Hematopoietic multipotent progenitor cell (in vitro differentiated cells): ENCODE data around the gene WDR62. TPM values are rescaled to one million over a fixed set of nuclear protein-coding genes. Genes with fewer than 3 reads are reported as not detected.
A peak's percentile ranks its signal among the peaks of the same experiment; 100 is the strongest.

Experiments used
- DNase-seq, 3 donors: peaks; one replicate each; pipeline ENCODE4 v3.0.0-alpha.2; 2011 to 2015; ENCODE audit warnings: low read depth in 2 of 3, low spot score in 2 of 3
- total RNA-seq: library from RNA; depleted of rRNA; stranded (reverse); fragments of >200 nt; gene quantifications from one replicate; pipeline ENCODE4 v1.2.3, GENCODE V29; 2012

WDR62 gene
- 5.9 TPM for total RNA-seq

DNA sequence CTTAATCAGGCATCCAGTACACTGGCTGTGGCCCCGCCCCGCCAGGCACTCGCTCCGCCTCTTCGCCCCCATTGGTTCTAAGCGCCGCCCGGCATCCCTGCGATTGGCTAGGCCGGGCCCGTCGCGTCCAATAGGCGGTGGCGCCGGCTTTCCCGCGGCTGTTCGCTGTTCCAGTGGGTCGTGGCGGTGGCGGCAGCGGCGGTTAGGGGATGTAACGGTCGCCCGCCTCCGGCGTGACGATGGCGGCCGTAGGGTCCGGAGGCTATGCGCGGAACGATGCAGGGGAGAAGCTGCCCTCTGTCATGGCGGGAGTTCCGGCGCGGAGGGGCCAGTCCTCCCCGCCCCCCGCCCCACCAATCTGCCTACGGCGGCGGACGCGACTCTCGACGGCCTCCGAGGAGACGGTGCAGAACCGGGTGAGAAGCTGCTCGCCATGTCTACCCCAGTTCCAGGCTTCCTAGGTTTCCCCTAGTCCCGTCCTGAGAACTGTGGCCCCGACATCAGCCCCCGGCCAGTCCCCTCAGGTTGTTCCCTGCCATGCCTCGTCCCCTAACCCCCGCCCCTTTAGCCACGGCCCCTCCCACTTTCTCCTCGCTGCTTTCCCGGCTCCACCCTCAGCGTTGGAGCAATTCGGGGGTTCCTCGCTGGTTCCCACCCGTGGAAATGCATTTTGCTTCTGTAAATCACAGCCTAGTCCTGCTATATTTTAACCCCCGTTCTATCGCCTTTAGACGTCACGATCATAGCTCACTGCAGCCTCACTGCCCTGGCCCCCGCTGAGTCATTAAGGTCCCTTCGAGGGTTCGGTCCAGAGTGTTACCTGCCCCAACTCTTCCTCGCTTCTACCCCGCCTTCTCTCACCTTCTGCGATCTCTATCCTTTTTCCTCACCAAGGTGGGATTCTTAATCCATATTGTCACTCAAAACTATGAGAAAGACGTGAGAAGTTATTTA lies at the start of gene WDR62:
Gene WDR62, plus strand, starts transcription at position 165 of the 954 bp plus-strand sequence. Its CDS starts 75 bp downstream, at position 240.
- DNase-seq, result peak in 2 of 3 donors; percentile 26 to 96

DNA sequence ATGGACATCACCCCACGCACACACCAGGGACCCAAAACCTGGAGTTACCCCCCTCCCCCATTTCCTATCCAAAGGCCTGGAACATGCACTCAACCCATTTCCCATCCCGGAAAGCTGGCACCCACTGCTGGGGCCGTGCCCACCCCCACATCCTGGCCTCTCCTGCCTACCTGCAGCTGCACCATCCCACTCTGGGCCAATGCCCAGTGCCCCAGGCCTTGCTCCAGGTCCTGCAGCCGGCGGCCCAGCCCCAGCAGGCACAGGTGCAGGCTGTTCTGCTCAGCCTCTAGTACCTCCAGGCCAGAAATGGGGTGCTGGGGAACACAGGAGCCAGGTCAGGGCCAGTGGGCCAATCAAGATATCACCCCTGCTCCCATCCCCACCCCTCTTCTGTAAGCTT lies 47.7 kb upstream of the WDR62 start:
- DNase-seq, result no peak

DNA sequence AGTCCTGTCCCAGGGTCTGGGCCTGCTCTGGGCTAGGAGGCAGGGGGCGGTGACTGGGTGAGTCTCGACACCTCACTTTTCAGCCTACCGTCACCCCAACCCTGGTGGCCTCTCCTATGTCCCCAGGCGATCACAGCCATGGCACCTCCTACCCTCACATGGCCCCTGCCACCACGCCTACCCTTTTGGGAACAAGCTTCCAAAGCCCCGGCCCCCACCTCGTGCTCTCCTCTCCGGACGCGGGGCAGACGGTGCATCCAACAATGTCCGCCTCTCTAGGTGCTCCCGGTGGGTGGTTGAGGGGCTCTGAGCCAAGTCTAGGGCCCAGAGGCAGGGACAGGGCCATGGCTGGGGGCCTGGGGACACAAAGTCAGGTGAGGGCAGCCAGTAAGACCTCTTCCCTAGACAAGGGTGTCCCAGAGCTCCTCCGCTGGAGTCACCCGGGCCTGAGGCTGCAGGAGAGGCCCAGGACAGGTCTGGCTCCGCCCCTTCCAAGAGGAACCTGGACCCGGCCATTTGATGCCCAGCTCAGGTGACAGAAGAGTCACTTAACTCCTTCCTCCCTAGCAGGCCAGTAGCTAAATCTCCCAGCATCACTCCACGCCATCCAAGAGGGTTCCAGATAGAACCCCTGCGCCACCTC lies 46.2 kb upstream of the WDR62 start, which contains the start of gene SYNE4:
Gene SYNE4, minus strand, starts transcription at position 478 of the 643 bp plus-strand sequence. Its CDS starts 132 bp downstream, at position 346.
- DNase-seq, result no peak

DNA sequence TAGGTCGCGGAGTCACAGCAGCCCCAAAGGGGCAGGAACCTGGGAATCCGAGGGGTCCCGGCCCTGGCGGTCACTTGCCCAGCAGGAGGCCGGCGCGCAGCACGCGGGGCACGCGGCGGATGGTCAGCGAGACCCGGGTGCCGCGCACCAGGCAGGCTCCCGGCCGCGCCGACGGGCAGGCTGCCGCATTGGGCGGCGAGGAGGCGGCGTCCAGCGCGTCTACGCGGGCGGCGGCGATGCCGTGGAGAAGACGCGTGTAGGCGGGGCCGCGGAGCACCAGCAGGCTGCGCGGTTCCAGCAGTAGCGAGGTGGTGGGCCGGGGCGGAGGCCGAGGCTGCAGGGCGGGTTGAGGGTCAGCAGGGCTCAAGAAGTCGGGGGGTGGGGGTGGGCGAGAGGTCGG lies 45.5 kb upstream of the WDR62 start:
- peak in 1 of 3 donors; percentile 30 for DNase-seq

DNA sequence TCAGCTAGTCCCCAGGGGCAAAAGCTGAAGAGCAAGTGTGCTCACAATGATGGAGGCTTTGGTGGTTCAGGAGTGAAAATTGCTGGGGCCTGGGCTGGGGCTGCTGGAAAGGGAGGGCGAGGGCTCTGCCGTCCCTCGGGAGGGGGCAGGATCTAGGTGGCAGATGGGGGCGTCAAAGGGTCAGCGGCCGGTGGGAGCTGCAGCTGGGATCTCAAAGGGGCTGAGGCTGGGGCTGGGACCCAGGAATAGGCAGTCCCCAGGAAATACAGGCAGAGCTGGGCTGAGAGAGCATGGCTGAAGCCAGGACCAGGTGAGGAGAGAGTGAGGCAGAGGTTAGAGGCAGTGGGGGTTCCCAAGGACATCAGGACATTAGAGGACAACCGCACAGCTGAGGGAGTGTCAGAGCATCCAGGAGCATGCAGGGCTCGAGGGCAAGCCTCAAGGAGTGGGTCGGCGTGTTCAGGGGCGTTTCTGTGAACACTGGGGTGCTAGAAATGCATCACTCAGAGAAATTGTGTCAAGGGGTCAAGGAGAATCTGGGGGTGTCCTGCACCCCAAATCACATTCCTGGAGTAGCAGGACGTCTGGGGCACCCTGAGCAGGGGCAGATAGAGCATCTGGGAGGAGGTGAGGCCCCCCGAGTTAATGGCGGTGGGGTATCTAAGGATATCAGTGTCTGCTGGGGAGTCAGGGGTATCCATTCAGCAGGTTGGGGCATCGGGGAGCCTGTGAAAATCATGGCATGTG lies 44.9 kb upstream of the WDR62 start:
- DNase-seq, result no peak

DNA sequence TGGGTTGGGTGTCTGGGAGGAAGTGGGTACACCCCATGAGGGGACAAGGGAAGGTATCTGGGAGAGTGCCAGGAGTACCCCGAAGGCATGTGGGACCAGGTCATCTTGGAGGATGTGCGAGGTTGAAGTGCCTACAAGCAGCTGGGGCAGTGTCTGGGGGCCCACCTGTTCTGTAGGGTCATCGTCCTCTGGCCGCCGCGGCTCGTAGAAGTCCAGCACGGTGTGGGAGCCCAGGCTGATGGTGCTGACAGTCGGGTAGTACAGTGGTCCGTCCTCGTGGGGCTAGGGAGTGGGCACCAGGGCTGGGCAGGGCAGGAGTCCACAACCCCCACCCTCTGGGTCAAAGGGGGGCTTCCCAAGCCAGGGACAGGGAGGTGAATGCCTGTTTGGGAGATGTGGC lies 44.3 kb upstream of the WDR62 start:
- DNase-seq, result no peak

DNA sequence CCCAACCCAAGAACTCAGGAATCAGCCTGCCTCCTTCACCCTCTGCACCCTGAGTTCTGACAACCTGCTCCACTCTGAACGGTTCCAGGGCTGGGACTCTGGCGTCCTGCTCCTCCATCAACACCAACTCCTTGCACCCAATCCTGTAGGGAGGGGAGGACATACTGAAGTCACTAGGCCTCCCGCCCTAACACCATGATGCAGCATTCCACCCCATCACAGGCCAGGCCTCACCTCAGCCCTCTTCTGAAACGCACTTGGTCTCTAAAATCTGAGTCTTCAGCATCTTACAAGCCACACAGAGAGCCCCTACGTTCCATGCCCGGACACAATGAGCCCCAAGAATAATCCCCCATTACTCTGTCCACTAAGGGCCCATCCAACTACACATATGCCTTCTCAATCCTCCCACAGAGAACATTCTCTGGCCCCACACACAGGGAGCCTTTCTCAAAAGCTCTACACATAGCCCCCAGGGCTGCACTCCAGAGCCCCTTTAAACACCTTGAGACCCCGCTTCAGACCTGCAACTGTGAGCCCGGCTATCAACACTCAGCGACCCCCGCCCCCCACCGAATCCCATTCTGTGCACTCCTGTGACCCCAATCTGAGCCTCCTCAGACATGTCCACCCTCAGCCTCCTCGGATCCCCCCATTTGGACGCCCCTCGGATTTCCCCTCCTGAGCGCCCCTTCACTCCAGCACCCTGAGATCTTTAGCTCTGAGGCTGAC lies 41.3 kb upstream of the WDR62 start:
- no peak for DNase-seq

DNA sequence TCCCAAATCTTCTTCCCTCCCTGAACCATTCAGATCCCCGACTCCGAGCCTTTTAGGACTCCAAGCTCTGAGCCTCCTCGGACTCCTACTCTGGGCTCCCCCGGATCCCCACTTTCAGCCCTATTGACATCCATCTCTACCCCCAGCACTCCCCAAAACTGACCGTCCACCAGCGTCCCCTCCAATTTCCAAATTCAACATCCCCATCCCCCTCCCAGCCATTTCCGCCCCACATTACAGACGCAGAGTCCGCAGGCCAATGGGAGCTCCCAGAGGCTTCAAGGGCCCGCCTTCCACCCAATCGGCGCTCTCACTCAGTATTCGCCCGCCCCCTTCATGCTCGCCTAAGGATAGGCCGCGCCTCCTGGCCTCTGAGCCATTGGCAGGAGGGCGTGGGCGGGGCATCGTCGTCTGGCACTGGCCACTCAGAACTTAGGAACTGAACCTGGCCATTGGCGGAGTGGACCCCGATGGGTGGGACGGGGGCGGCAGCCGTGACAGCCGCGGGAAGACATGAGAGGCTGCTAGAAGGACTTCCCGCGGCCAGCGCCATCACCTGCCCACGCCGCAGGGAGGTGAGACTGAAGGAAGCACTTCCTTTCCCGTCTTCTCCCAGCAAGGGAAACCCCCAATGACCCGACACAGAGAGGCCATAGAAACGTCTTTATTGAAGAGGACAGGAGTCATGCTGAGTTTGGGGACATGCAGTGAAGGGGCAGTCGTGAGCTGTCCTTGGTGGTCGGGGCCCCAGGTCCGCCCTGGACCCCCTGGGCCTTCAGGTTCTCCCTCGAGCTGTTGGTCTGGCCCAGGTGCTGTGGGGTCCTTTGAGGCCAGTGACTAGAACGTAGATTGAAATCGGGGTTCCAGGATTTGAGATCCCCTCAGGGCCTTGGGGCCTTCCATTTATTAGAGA lies 40.4 kb upstream of the WDR62 start, which contains the start of gene ALKBH6:
Gene ALKBH6, minus strand, starts transcription at position 202 of the 913 bp plus-strand sequence. CDS start 816 bp downstream, outside the sequence.
- DNase-seq, result peak; percentile 88 to 99 (median 97)

DNA sequence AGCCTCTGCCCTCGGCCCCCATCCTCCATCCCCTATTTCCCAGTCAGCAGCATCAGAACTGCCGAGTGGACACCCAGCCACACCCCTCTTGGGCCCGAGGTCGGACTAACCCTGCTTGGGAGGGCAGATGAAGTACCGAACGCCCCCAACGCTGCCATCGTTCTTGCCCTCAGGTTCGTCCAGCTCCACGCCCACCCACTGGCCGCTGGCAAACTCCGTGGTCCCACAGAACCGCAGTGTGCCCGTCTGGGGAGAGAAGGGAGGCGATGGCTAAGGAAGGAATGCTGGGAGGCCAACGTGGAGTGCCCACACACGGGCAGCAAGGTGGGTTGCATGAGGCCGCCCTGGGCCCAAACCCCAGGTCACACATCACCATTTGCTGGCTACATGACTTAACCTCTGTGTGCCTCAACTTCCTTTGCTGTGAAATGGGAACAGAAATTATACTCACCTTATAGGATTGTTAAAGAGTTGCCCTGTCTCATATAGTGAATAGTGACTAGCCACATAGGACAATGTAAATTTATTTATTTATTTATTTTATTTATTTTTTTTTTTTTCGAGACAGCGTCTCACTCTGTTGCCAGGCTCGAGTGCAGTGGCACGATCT lies 35.5 kb upstream of the WDR62 start:
- DNase-seq, result no peak

DNA sequence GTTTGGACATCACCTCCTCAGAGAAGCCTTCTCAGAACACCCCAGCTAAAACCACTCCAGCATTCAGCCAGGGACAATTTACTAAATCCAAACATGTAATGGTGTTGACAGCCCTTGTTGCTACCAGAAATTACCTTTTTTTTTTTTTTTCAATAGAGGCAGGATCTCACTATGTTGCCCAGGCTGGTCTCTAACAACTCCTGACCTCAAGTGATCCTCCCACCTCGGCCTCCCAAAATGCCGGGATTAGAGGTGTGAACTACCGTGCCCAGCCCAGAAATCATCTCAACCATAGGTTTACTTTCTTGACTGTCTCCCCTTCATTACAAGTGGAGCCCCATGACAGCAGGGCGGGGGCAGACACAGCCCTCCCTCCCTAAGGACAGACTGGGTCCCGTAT lies 31.3 kb upstream of the WDR62 start:
- DNase-seq, result no peak

DNA sequence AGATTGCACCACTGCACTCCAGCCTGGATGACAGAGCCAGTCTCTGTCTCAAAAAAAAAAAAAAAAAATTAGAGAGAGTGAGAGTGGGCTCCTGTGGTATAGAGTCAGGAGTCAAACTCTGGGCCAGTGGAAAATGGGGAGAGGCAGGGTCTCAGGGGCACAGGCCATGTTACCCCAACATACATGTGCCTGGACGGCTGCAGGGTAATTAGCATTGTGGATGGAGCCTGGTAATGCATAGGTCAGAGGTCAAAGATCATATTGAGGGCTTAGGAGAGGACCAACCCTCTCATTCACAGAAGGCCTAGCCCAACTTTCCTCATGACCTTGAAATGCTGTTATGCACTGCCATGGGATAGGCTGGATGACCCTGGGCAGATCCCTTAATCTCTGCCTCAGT lies 29.2 kb upstream of the WDR62 start:
- no peak for DNase-seq

DNA sequence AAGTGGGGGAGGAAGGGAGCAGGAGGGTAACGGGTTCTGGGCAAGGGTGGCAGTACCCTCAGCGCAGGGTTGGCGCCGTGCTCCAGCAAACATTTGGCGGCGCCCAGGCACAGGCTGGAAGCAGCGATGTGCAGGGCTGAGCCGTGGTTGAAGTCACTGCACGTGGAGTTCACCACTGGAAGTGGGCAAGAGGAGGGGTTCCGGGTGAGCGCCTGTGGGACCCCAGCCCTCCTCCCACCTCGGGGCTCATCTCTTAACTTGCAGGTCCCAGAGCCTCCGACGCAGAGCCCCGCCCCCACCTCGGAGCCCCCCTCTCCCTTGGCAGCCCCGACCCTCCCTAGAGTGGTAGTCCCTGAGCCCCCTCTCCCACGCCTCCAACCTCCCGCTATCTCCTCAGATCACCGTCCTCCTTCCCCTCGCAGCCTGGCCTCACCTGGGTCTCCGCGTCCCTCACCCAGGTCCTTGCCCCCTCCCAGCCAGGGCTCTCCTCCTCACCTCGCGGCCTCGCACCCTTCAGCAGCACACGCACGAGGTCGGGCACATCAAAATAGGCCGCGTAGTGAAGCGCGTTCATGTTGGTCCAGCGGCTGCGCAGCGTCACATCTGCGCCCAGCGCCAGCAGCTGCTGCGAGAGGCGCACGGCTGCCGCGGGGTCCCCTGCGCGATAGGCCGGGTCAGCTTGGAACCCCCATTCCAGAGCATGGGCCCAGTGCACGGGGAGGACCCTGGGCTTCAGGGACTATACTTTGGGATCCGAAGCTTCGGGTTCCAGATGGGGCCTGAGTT lies 28.4 kb upstream of the WDR62 start:
- no peak for DNase-seq

DNA sequence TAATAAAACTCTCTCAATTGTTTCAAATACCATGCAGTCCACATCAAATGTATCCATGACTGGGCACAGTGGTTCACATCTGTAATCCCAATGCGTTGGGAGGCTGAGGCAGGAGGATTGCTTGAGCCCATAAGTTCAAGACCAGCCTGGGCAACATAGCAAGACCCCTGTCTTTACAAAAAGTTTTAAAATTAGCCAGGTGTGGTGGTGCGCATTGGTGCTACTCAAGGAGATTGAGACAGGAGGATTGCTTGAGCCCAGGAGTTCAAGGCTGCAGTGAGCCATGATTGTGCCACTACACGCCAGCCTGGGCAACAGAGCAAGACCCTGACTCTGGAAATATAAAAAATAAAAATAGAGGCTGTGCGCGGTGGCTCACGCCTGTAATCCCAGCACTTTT lies 27.0 kb upstream of the WDR62 start:
- no peak for DNase-seq

DNA sequence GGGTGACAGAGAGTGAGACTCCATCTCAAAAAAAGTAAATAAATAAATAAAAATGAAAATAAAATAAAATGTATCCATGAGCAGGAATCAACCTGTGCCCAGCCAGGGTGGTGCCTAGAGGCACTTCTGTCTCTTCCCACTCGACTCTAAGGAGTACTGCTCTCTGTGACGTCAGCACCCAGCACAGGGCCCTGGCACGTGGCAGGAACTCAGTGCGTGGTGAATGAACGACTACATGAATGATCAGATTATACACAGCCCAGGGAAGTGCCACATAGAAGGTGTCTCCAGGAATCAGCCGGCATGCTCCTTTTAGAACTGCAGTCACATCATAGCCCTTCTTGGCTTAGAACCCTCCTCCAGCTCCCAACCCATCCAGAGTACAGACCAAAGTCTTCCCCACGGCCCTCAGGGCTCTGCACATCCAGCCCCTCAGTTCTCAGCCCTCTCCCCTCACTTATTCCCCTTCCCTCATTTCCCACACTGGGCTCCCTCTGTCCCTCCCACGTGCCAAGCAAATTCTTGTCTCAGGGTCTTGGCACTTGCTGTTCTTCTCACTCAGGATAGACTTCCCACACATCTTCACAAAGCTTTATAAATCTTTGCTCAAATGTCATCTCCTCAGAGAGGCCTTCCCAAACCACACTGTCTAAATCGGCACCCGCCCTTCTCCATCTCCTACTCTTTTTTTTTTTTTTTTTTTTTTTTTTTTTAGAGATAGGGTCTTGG lies 26.2 kb upstream of the WDR62 start:
- DNase-seq, result no peak

DNA sequence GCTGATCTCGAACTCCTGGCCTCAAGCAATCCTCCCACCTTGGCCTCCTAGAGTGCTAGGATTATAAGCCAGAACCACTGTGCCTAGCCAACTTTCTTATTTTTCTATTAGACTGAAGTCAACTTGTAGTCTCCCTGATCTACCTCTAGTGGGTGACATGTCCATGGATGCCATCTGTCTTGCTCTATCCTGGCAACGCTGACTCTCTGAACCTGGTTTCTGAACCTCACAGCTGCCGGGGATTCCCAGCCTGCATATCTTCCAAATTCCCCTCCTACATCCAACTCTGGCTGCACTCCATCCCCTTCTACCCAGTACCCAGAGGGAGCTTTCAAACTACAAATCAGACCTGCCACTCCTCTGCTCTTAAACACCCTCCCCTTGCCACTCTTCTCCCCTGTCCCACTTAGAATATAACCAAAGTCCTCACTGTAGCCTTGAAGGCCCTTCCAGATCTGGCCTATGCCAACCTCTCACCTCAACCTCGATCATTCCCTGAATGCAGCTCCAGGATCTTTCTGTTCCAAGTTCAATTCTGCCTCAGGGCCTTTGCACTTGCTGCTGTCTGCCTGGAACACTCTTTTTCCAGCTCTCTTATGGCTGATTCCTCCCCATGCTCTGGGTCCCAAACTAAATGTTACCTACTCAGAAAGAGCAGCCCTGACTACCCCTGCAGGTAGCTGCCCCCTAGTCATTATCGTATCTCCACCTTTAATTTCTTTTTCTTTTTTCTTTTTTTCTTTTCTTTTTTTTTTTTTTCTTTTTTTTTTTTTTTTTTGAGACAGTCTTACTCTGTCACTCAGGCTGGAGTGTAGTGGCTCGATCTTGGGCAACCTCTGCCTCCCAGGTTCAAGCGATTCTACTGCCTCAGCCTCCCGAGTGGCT lies 24.2 kb upstream of the WDR62 start:
- DNase-seq, result no peak

DNA sequence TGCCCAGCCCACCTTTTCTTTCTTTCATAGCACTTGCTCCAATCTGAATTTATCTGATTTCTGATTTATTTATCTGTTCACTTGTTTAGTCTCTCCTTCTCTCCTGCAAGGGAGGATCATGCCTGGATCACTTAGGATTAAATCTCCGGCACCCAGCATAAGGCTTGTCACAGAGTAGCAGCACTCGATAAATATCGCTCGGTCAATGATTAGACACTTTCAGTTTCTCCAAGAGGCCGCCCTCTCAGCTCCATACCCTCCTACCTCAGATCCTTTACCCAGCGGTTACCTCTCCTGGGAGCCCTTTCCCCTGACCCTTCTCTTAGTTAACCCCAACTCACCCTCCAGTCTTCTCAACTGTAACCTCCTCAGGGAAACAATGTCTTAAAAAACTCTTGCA lies 23.4 kb upstream of the WDR62 start:
- no peak for DNase-seq
